ENCODE results near the gene CALCOCO1. TPM values are rescaled to one million over a fixed set of nuclear protein-coding genes. Genes with fewer than 3 reads are reported as not detected.

Gene CALCOCO1
- total RNA-seq = 35.3 and 45.6 TPM in 2 replicates

- peak within 1 kb of the TSS; percentile 77 for H3K4me3 ChIP-seq (ENCODE audit: low read depth, low read length)
- no peaks in the 10 kb centered on the region for H3K27me3 ChIP-seq (ENCODE audit: control insufficient read depth, insufficient read depth, low read length)
- DNase-seq (ENCODE audit: low read depth) (peak; percentile 96), FAIRE-seq (no peak)
- no peak for TF ChIP-seq CTCF (IDR thresholded peaks at IDR 0.05; ENCODE audit: insufficient read depth, low read length, severe bottlenecking)
- peaks cover 6% of the 10 kb centered on the region for H3K36me3 ChIP-seq (ENCODE audit: control insufficient read depth, insufficient read depth, low read length)
Measured at GRCh38 chr12:53727310-53728041, at the start of gene CALCOCO1. CALCOCO1 (minus strand) TSS chr12:53727452; CDS start chr12:53725242, 2,210 bp downstream.

GRCh38 chr12:53776872-53777271 lies 49.6 kb upstream of the CALCOCO1 start:
- FAIRE-seq (no peak), DNase-seq (ENCODE audit: low read depth) (no peak)
- no peak for TF ChIP-seq CTCF (IDR thresholded peaks at IDR 0.05; ENCODE audit: insufficient read depth, low read length, severe bottlenecking)
- no peak overlapping the region for H3K4me3 ChIP-seq (ENCODE audit: low read depth, low read length)
- no peaks in the 10 kb centered on the region for H3K36me3 ChIP-seq (ENCODE audit: control insufficient read depth, insufficient read depth, low read length)
- H3K27me3 ChIP-seq (ENCODE audit: control insufficient read depth, insufficient read depth, low read length) = peaks cover 1% of the 10 kb centered on the region

GRCh38 chr12:53775478-53776145 lies 48.4 kb upstream of the CALCOCO1 start:
- no peak for FAIRE-seq

GRCh38 chr12:53770281-53770680 lies 43.0 kb upstream of the CALCOCO1 start:
- H3K4me3 ChIP-seq (ENCODE audit: low read depth, low read length) = no peak overlapping the region
- no peak for FAIRE-seq
- H3K27me3 ChIP-seq (ENCODE audit: control insufficient read depth, insufficient read depth, low read length) = peaks cover 2% of the 10 kb centered on the region
- DNase-seq (ENCODE audit: low read depth) = peak; percentile 91
- TF ChIP-seq CTCF (IDR thresholded peaks at IDR 0.05; ENCODE audit: insufficient read depth, low read length, severe bottlenecking) = no peak
- H3K36me3 ChIP-seq (ENCODE audit: control insufficient read depth, insufficient read depth, low read length) = no peaks in the 10 kb centered on the region

More at GRCh38 chr12:53775478-53776145, 48.4 kb upstream of the CALCOCO1 start:
- TF ChIP-seq CTCF (IDR thresholded peaks at IDR 0.05; ENCODE audit: insufficient read depth, low read length, severe bottlenecking) = no peak
- Histone ChIP-seq H3K4me3 (ENCODE audit: low read depth, low read length) (no peak overlapping the region), H3K27me3 (ENCODE audit: control insufficient read depth, insufficient read depth, low read length) (peaks cover 1% of the 10 kb centered on the region), H3K36me3 (ENCODE audit: control insufficient read depth, insufficient read depth, low read length) (no peaks in the 10 kb centered on the region)
- DNase-seq (ENCODE audit: low read depth) = no peak

GRCh38 chr12:53768976-53769375 lies 41.7 kb upstream of the CALCOCO1 start:
- DNase-seq (ENCODE audit: low read depth) (no peak), FAIRE-seq (no peak)
- Histone ChIP-seq H3K4me3 (ENCODE audit: low read depth, low read length) (no peak overlapping the region), H3K36me3 (ENCODE audit: control insufficient read depth, insufficient read depth, low read length) (no peaks in the 10 kb centered on the region), H3K27me3 (ENCODE audit: control insufficient read depth, insufficient read depth, low read length) (peaks cover 2% of the 10 kb centered on the region)
- no peak for TF ChIP-seq CTCF (IDR thresholded peaks at IDR 0.05; ENCODE audit: insufficient read depth, low read length, severe bottlenecking)
